ENCODE data around the gene ADPRHL1.

DNA sequence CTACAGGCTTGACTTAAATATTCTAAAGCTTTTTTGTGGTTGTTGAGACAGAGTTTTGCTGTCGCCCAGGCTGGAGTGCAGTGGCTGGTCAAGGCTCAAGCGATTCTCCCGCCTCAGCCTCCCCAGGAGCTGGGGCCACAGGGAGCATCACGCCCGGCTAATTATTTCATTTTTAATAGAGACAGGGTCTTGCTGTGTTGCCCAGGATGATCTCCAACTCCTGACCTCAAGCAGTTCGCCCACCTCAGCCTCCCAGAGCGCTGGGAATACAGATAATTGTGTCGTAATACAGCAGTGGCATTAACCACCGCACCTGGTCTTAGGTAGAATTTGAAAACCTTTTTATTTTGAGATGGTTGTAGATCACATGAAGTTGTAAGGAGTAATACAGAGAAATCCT is 38.7 kb upstream of the ADPRHL1 start:
- no peak for TF ChIP-seq CTCF (IDR thresholded peaks at IDR 0.05)
- TF ChIP-seq EZH2 (IDR thresholded peaks at IDR 0.05; ENCODE audit: borderline replicate concordance, insufficient read depth, low read depth, low read length, poor library complexity, severe bottlenecking): no peak
